HG03159 (cell line): ENCODE measurements around the gene SEC14L6.

Experiments
- ATAC-seq: cut with Tn5 transposase; IDR thresholded peaks from one replicate; pipeline ENCODE4 v1.9.1; 2021; ENCODE audit warnings: mild to moderate bottlenecking, moderate library complexity; ENCODE audit not compliant: unreplicated experiment

The SEC14L6 gene

GRCh38 chr22:30500628-30501027, 45.9 kb downstream of the SEC14L6 start:
- ATAC-seq: no peak

GRCh38 chr22:30497466-30498150, 48.9 kb downstream of the SEC14L6 start:
- no peak for ATAC-seq

- no peak for ATAC-seq
These were observed 51.3 kb downstream of the SEC14L6 start for GRCh38 chr22:30495041-30495784.

- ATAC-seq: no peak
These were observed 54.4 kb downstream of the SEC14L6 start for GRCh38 chr22:30492144-30492543.

- no peak for ATAC-seq
These were observed 55.2 kb downstream of the SEC14L6 start for GRCh38 chr22:30491381-30491780.

GRCh38 chr22:30490399-30490798, 56.1 kb downstream of the SEC14L6 start:
- no peak for ATAC-seq

- no peak for ATAC-seq
These were observed 58.4 kb downstream of the SEC14L6 start for GRCh38 chr22:30488121-30488520.

GRCh38 chr22:30486661-30487115, 59.9 kb downstream of the SEC14L6 start:
- ATAC-seq: no peak

- ATAC-seq: no peak
These were observed 60.4 kb downstream of the SEC14L6 start for GRCh38 chr22:30486118-30486517.

GRCh38 chr22:30485362-30485988, 61.1 kb downstream of the SEC14L6 start:
- ATAC-seq: no peak

- no peak for ATAC-seq
These were observed 63.4 kb downstream of the SEC14L6 start for GRCh38 chr22:30483169-30483568.

GRCh38 chr22:30481711-30482110, 64.8 kb downstream of the SEC14L6 start:
- ATAC-seq: no peak

GRCh38 chr22:30479981-30480380, 66.6 kb downstream of the SEC14L6 start:
- no peak for ATAC-seq

- no peak for ATAC-seq
These were observed 71.7 kb downstream of the SEC14L6 start for GRCh38 chr22:30474683-30475424.

- ATAC-seq: no peak
These were observed 72.4 kb downstream of the SEC14L6 start for GRCh38 chr22:30474121-30474520.

GRCh38 chr22:30472994-30473720, 73.4 kb downstream of the SEC14L6 start:
- ATAC-seq: no peak
